CD4-positive, alpha-beta memory T cell (primary cell): ENCODE data around the gene NOTCH3. TPM values are rescaled to one million over a fixed set of nuclear protein-coding genes. Genes with fewer than 3 reads are reported as not detected.
A peak's percentile ranks its signal among the peaks of the same experiment; 100 is the strongest.

Source experiments
- CTCF ChIA-PET: fragments of 350-600 bp; sonication (Branson Sonifier 250); formaldehyde crosslinking; loops from one replicate; lab custom pipeline; 2021; ENCODE audit warnings: inconsistent platforms; ENCODE audit not compliant: partially characterized antibody; lab: Charles Lee
- POLR2A ChIA-PET: fragments of 350-600 bp; sonication (Branson Sonifier 250); formaldehyde crosslinking; loops from one replicate; lab custom pipeline; 2021; ENCODE audit not compliant: partially characterized antibody; lab: Charles Lee
- DNase-seq, 5 donors: peaks; one replicate each; pipeline versions ENCODE4 v3.0.0 to v3.0.0-alpha.2; 2020 to 2022; ENCODE audit warnings: mixed read lengths in 1 of 5
- H3K27ac ChIP-seq: one replicate; pipeline ENCODE4 v1.7.0; 2013; ENCODE audit warnings: low read depth, low read length
- H3K27me3 ChIP-seq: 2 replicates; pipeline ENCODE4 v1.7.0; 2013; ENCODE audit warnings: mild to moderate bottlenecking, low read length, moderate library complexity; ENCODE audit not compliant: insufficient read depth
- H3K36me3 ChIP-seq: 2 replicates; pipeline ENCODE4 v1.7.0; 2013; ENCODE audit warnings: mild to moderate bottlenecking, low read length, moderate library complexity; ENCODE audit not compliant: insufficient read depth
- H3K4me1 ChIP-seq: 2 replicates; pipeline ENCODE4 v1.7.0; 2013; ENCODE audit warnings: mild to moderate bottlenecking, low read length, moderate library complexity; ENCODE audit not compliant: insufficient read depth
- H3K4me3 ChIP-seq, 2 donors: one replicate each; pipeline ENCODE4 v1.7.0; 2013; ENCODE audit warnings: low read length in 2 of 2, mild to moderate bottlenecking in 1 of 2
- H3K9me3 ChIP-seq, 2 donors: one replicate each; pipeline ENCODE4 v1.7.0; 2013; ENCODE audit warnings: low read length in 2 of 2, control low read depth in 1 of 2; ENCODE audit not compliant: control insufficient read depth in 1 of 2
- H3K27ac Mint-ChIP-seq, 7 donors: one replicate each; pipeline ENCODE4 v1.8.0; 2020 to 2021; ENCODE audit warnings: mixed read lengths in 7 of 7, mild to moderate bottlenecking in 6 of 7, inconsistent platforms in 3 of 7, moderate library complexity in 3 of 7
- H3K27me3 Mint-ChIP-seq, 2 donors: one replicate each; pipeline ENCODE4 v1.8.0; 2020 to 2021; ENCODE audit warnings: mixed read lengths in 2 of 2
- H3K36me3 Mint-ChIP-seq, 2 donors: one replicate each; pipeline ENCODE4 v1.8.0; 2020 to 2021; ENCODE audit warnings: mixed read lengths in 2 of 2, inconsistent platforms in 1 of 2, mild to moderate bottlenecking in 1 of 2
- H3K4me1 Mint-ChIP-seq, 4 donors: one replicate each; pipeline ENCODE4 v1.8.0; 2020 to 2021; ENCODE audit warnings: mixed read lengths in 4 of 4, mild to moderate bottlenecking in 1 of 4
- H3K4me3 Mint-ChIP-seq, 8 donors: one replicate each; pipeline ENCODE4 v1.8.0; 2020 to 2021; ENCODE audit warnings: mixed read lengths in 8 of 8, mild to moderate bottlenecking in 7 of 8, moderate library complexity in 6 of 8, inconsistent platforms in 3 of 8
- H3K9me3 Mint-ChIP-seq, 8 donors: one replicate each; pipeline ENCODE4 v1.8.0; 2020 to 2021; ENCODE audit warnings: mixed read lengths in 8 of 8, mild to moderate bottlenecking in 5 of 8, inconsistent platforms in 3 of 8, moderate library complexity in 1 of 8
- intact Hi-C: fragments of 100-400 bp; cut with micrococcal nuclease; formaldehyde crosslinking; loops from one replicate; pipeline ENCODE4 v1.15.1; 2023
- polyA plus RNA-seq, 2 donors: library from polyadenylated mRNA; unstranded; fragments of 300-500 nt; fragmentation: Illumina TruSeq; gene quantifications; one replicate each; pipeline ENCODE4 v1.2.3, GENCODE V29; 2021
- total RNA-seq, 2 experiments: library from RNA; stranded (reverse); gene quantifications; one replicate each; pipeline ENCODE4 v1.2.3, GENCODE V29; 2021

Gene NOTCH3
- under 1 TPM; 0.14 to 0.23 TPM for total RNA-seq
- polyA plus RNA-seq: not detected

GRCh38 chr19:15200553-15201364 lies at the start of gene NOTCH3:
TSS of gene NOTCH3 (minus strand) at chr19:15200995. CDS start at chr19:15200905, 90 bp downstream.
- ChIA-PET CTCF (no interaction called here), POLR2A (no interaction called here)
- H3K9me3 Mint-ChIP-seq: peaks cover 0 to 4% (median 0%) of the 10 kb centered on the region in 8 donors
- H3K4me3 ChIP-seq: no peak within 1 kb of the TSS
- DNase-seq: no peak
- no peaks in the 10 kb centered on the region for H3K9me3 ChIP-seq
- peak within 1 kb of the TSS; percentile 15 to 76 (median 56) for H3K4me3 Mint-ChIP-seq
- no peak within 1 kb of the TSS for H3K27ac ChIP-seq
- H3K27ac Mint-ChIP-seq: no peak within 1 kb of the TSS
- H3K4me1 ChIP-seq: no peaks in the 10 kb centered on the region
- H3K27me3 Mint-ChIP-seq: peaks cover 42 to 52% of the 10 kb centered on the region in 2 donors
- peaks cover 24% of the 10 kb centered on the region for H3K27me3 ChIP-seq
- H3K4me1 Mint-ChIP-seq: peaks cover 5 to 23% (median 17%) of the 10 kb centered on the region in 4 donors
- no peaks in the 10 kb centered on the region for H3K36me3 ChIP-seq
- no peaks in the 10 kb centered on the region for H3K36me3 Mint-ChIP-seq
- intact Hi-C loops: no loop called here

- H3K9me3 Mint-ChIP-seq: no peaks in the 10 kb centered on the region
- Histone ChIP-seq H3K4me1 (no peaks in the 10 kb centered on the region), H3K27ac (no peak overlapping the region), H3K9me3 (no peaks in the 10 kb centered on the region), H3K27me3 (no peaks in the 10 kb centered on the region), H3K4me3 (no peak overlapping the region), H3K36me3 (peaks cover 92% of the 10 kb centered on the region)
- DNase-seq: no peak
- ChIA-PET CTCF (interaction anchor here (1.2 kb wide), 1 partner anchor 96 kb away, joined by 4 read pairs; no protein-coding TSS in a partner anchor), POLR2A (interaction anchor here (1.0 kb wide), 1 partner anchor 11 kb away, joined by 3 read pairs; no protein-coding TSS in a partner anchor)
- intact Hi-C loops: no loop called here
- H3K36me3 Mint-ChIP-seq: peaks cover 49 to 72% of the 10 kb centered on the region in 2 donors
- H3K4me1 Mint-ChIP-seq: no peaks in the 10 kb centered on the region
- H3K27ac Mint-ChIP-seq: no peak overlapping the region
- H3K27me3 Mint-ChIP-seq: no peaks in the 10 kb centered on the region
- no peak overlapping the region for H3K4me3 Mint-ChIP-seq
Observed at GRCh38 chr19:15250640-15250993, 49.8 kb upstream of the NOTCH3 start.

DNA sequence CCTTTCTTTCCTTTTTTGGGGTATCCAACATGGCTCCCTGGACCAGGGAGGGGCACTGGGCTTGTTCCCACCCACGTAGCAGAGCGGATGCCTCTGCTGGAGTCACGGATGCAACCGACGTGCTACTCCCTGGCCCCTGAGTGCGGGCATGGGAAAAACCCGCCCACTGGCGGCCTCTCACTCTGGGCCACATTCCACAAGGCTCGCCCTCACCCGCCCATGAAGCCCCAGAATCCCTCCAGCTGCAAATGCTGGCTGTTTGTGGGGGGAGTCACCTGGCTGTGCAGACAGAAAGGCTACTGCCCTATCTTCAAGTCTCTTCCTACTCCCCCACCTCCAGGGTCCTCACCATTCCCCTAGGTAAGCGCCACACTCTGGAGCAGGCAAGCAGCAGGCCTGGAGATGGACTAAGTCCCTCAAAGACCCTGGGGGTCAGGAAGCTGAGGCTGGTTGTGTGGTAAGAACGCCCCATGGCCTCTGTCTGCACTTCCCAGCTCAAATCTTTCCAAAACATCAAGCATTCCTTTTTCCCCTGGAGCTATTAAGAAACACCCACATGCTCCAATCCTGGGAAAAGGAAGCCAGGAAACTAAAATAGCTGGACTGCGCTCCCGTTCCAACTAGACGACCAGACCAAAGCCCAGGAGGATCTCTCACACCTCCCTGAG lies 49.3 kb upstream of the NOTCH3 start:
- POLR2A ChIA-PET: interaction anchor here (1.0 kb wide), 1 partner anchor 12 kb away, joined by 3 read pairs; no protein-coding TSS in a partner anchor
- H3K27me3 ChIP-seq: no peaks in the 10 kb centered on the region
- CTCF ChIA-PET: interaction anchor here (1.2 kb wide), 1 partner anchor 95 kb away, joined by 4 read pairs; no protein-coding TSS in a partner anchor
- Mint-ChIP-seq H3K27ac (no peak overlapping the region), H3K4me1 (peaks cover 0 to 1% (median 0%) of the 10 kb centered on the region in 4 donors), H3K36me3 (peaks cover 48 to 71% of the 10 kb centered on the region in 2 donors), H3K27me3 (no peaks in the 10 kb centered on the region), H3K4me3 (no peak overlapping the region), H3K9me3 (no peaks in the 10 kb centered on the region)
- no peak overlapping the region for H3K27ac ChIP-seq
- H3K4me3 ChIP-seq: no peak overlapping the region
- no peaks in the 10 kb centered on the region for H3K9me3 ChIP-seq
- DNase-seq: no peak
- peaks cover 91% of the 10 kb centered on the region for H3K36me3 ChIP-seq
- no peaks in the 10 kb centered on the region for H3K4me1 ChIP-seq
- intact Hi-C loops: no loop called here

DNA sequence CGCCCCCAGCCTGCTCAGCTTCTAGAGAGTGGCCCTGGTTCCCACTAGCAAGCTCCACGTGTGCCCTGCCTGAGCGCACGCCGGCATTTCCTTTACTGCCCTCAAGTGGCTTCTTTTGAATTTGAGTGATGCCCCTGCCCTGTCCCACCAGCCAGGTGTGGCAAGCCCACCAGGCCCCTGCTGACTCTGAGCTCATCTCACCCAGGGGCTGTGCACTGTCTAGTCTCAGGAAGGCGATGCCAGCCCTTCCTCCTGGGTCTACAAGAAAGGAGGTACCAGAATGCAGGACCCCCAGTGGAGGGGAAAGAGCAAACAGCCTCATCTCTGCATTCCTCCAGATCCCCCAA lies 48.7 kb upstream of the NOTCH3 start:
- no peak for DNase-seq
- Mint-ChIP-seq H3K27ac (no peak overlapping the region), H3K9me3 (no peaks in the 10 kb centered on the region), H3K36me3 (peaks cover 50 to 72% of the 10 kb centered on the region in 2 donors), H3K4me1 (peaks cover 0 to 4% (median 0%) of the 10 kb centered on the region in 4 donors), H3K27me3 (no peaks in the 10 kb centered on the region), H3K4me3 (no peak overlapping the region)
- ChIA-PET POLR2A (no interaction called here), CTCF (no interaction called here)
- intact Hi-C loops: no loop called here
- Histone ChIP-seq H3K27me3 (no peaks in the 10 kb centered on the region), H3K27ac (no peak overlapping the region), H3K36me3 (peaks cover 90% of the 10 kb centered on the region), H3K4me1 (no peaks in the 10 kb centered on the region), H3K9me3 (no peaks in the 10 kb centered on the region), H3K4me3 (no peak overlapping the region)

- peaks cover 0 to 4% (median 0%) of the 10 kb centered on the region in 4 donors for H3K4me1 Mint-ChIP-seq
- H3K9me3 ChIP-seq: no peaks in the 10 kb centered on the region
- H3K4me1 ChIP-seq: no peaks in the 10 kb centered on the region
- H3K36me3 Mint-ChIP-seq: peaks cover 47 to 69% of the 10 kb centered on the region in 2 donors
- H3K27me3 ChIP-seq: no peaks in the 10 kb centered on the region
- H3K27ac ChIP-seq: no peak overlapping the region
- no peaks in the 10 kb centered on the region for H3K27me3 Mint-ChIP-seq
- POLR2A ChIA-PET: no interaction called here
- peaks cover 87% of the 10 kb centered on the region for H3K36me3 ChIP-seq
- no peak for DNase-seq
- H3K4me3 ChIP-seq: no peak overlapping the region
- no peak overlapping the region for H3K4me3 Mint-ChIP-seq
- H3K27ac Mint-ChIP-seq: no peak overlapping the region
- CTCF ChIA-PET: no interaction called here
- intact Hi-C loops: no loop called here
- H3K9me3 Mint-ChIP-seq: no peaks in the 10 kb centered on the region
Observed at GRCh38 chr19:15248648-15249527, 48.1 kb upstream of the NOTCH3 start.

GRCh38 chr19:15248106-15248505 lies 47.3 kb upstream of the NOTCH3 start:
- intact Hi-C loops: no loop called here
- H3K36me3 Mint-ChIP-seq: peaks cover 45 to 67% of the 10 kb centered on the region in 2 donors
- Histone ChIP-seq H3K27ac (no peak overlapping the region), H3K9me3 (no peaks in the 10 kb centered on the region), H3K36me3 (peaks cover 85% of the 10 kb centered on the region), H3K4me1 (no peaks in the 10 kb centered on the region), H3K27me3 (no peaks in the 10 kb centered on the region), H3K4me3 (no peak overlapping the region)
- no peak overlapping the region for H3K4me3 Mint-ChIP-seq
- POLR2A ChIA-PET: no interaction called here
- no peaks in the 10 kb centered on the region for H3K27me3 Mint-ChIP-seq
- DNase-seq: no peak
- CTCF ChIA-PET: no interaction called here
- H3K9me3 Mint-ChIP-seq: no peaks in the 10 kb centered on the region
- H3K27ac Mint-ChIP-seq: no peak overlapping the region
- peaks cover 0 to 4% (median 0%) of the 10 kb centered on the region in 4 donors for H3K4me1 Mint-ChIP-seq
